Panc1 (cell line): ENCODE data around the gene SUN1. TPM values are rescaled to one million over a fixed set of nuclear protein-coding genes. Genes with fewer than 3 reads are reported as not detected.

Source experiments
- ATAC-seq: fragments of 200-7000 bp; cut with Tn5 transposase; 2 replicates; pipeline ENCODE4 v1.9.1; 2020; ENCODE audit warnings: mild to moderate bottlenecking, moderate library complexity
- BruUV-seq: library from RNA; stranded (reverse); fragments of 400-500 nt; replicated peaks from 2 replicates; lab custom pipeline; 2021; lab: Mats Ljungman, UMichigan
- CTCF ChIA-PET: fragments of 300-600 bp; sonication (Branson Sonifier 250); formaldehyde crosslinking; loops from one replicate; lab custom pipeline; 2022; ENCODE audit warnings: antibody characterized with exemption; lab: Charles Lee
- POLR2A ChIA-PET: fragments of 300-600 bp; sonication (Branson Sonifier 250); formaldehyde crosslinking; loops from one replicate; lab custom pipeline; 2022; ENCODE audit warnings: antibody characterized with exemption; lab: Charles Lee
- DNase-seq: peaks from one replicate; pipeline ENCODE4 v3.0.0-alpha.2; 2010; ENCODE audit warnings: low read depth, low spot score
- H3K27ac ChIP-seq: 2 replicates; pipeline ENCODE4 v1.5.1; 2011; ENCODE audit warnings: mild to moderate bottlenecking, low read length, inconsistent platforms
- H3K27me3 ChIP-seq: fragments of 200-500 bp; sonication (Bioruptor generic); 2 replicates; pipeline ENCODE4 v1.6.0; 2014; ENCODE audit warnings: low read length, inconsistent platforms; ENCODE audit not compliant: control insufficient read depth, insufficient read depth
- H3K36me3 ChIP-seq: fragments of 200-500 bp; sonication (Bioruptor generic); 2 replicates; pipeline ENCODE4 v1.5.1; 2014; ENCODE audit warnings: inconsistent platforms, mild to moderate bottlenecking, low read length, moderate library complexity; ENCODE audit not compliant: control insufficient read depth, insufficient read depth
- H3K4me1 ChIP-seq: 2 replicates; pipeline ENCODE4 v1.5.1; 2011; ENCODE audit warnings: inconsistent platforms, mild to moderate bottlenecking, low read length, moderate library complexity; ENCODE audit not compliant: control insufficient read depth, insufficient read depth
- H3K4me3 ChIP-seq, 2 experiments: 2 replicates each; pipeline ENCODE4 v1.5.1; 2011 to 2012; ENCODE audit warnings: low read depth in 2 of 2, low read length in 2 of 2, mild to moderate bottlenecking in 2 of 2, inconsistent platforms in 1 of 2, moderate library complexity in 1 of 2
- H3K9me3 ChIP-seq: fragments of 200-500 bp; sonication (Bioruptor generic); 2 replicates; pipeline ENCODE4 v1.5.1; 2014; ENCODE audit warnings: low read depth, mild to moderate bottlenecking, inconsistent platforms, low read length, moderate library complexity; ENCODE audit not compliant: control insufficient read depth, insufficient read depth
- POLR2AphosphoS5 ChIP-seq: IDR thresholded peaks from 2 replicates; pipeline ENCODE4 v1.6.1; 2012; ENCODE audit warnings: mild to moderate bottlenecking, low read depth, low read length, moderate library complexity
- SIN3A ChIP-seq: IDR thresholded peaks from 2 replicates; pipeline ENCODE4 v1.6.1; 2012; ENCODE audit warnings: low read depth, mild to moderate bottlenecking, low read length, moderate library complexity, borderline replicate concordance; ENCODE audit not compliant: insufficient read depth
- TCF7L2 ChIP-seq: IDR thresholded peaks from 2 replicates; pipeline ENCODE4 v1.6.1; 2011; ENCODE audit warnings: mild to moderate bottlenecking, low read depth, low read length, inconsistent platforms
- in situ Hi-C: cut with HindIII; loops from 2 replicates; pipeline ENCODE4 v1.10.0; 2016; ENCODE audit warnings: low sequenced_read_pairs, low pct_unique_long_range_greater_than_20kb
- intact Hi-C: fragments of 100-400 bp; cut with micrococcal nuclease; formaldehyde crosslinking; loops from one replicate; pipeline ENCODE4 v1.10.0; 2022; ENCODE audit not compliant: unreplicated experiment
- total RNA-seq: library from RNA; stranded (reverse); gene quantifications from one replicate; pipeline ENCODE4 v1.2.1, GENCODE V29; 2021; ENCODE audit not compliant: unreplicated experiment
- TF ChIP-seq, protein P1 (sequence below), 2 experiments: IDR thresholded peaks; 2 replicates each; pipeline ENCODE4 v1.6.1; 2011 to 2012; ENCODE audit warnings: low read depth in 2 of 2, control low read depth in 1 of 2, low read length in 1 of 2, mild to moderate bottlenecking in 1 of 2, moderate library complexity in 1 of 2; ENCODE audit not compliant: insufficient read depth in 1 of 2
- TF ChIP-seq, protein P2 (sequence below): fragments of 450-650 bp; IDR thresholded peaks from 2 replicates; pipeline ENCODE4 v1.5.1; 2017; ENCODE audit warnings: mild to moderate bottlenecking

SUN1 gene
- total RNA-seq, 1 experiment from 2014 or later: 244 TPM

DNA sequence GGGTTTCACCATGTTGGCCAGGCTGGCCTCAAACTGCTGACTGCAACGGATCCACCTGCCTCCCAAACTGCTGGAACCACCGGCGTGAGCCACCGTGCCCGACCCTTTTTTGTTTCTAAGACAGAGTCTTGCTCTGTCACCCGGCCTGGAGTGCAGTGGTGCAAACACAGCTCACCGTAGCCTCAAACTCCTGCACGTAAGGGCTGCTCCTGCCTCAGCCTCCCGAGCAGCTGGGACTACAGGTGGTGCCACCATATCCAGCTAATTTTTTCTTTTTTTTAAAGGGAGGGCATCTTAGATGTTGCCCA is 85.8 kb downstream of the SUN1 start:
- in situ Hi-C loops (no loop called here), intact Hi-C loops (no loop called here)
- Histone ChIP-seq H3K27ac (no peak overlapping the region), H3K4me1 (peaks cover 21% of the 10 kb centered on the region), H3K36me3 (no peaks in the 10 kb centered on the region), H3K27me3 (no peaks in the 10 kb centered on the region), H3K4me3 (no peak overlapping the region), H3K9me3 (no peaks in the 10 kb centered on the region)
- BruUV-seq: no TSS peak
- ATAC-seq (no peak), DNase-seq (no peak)
- ChIA-PET CTCF (no interaction called here), POLR2A (no interaction called here)
- TF ChIP-seq, protein P1, sequence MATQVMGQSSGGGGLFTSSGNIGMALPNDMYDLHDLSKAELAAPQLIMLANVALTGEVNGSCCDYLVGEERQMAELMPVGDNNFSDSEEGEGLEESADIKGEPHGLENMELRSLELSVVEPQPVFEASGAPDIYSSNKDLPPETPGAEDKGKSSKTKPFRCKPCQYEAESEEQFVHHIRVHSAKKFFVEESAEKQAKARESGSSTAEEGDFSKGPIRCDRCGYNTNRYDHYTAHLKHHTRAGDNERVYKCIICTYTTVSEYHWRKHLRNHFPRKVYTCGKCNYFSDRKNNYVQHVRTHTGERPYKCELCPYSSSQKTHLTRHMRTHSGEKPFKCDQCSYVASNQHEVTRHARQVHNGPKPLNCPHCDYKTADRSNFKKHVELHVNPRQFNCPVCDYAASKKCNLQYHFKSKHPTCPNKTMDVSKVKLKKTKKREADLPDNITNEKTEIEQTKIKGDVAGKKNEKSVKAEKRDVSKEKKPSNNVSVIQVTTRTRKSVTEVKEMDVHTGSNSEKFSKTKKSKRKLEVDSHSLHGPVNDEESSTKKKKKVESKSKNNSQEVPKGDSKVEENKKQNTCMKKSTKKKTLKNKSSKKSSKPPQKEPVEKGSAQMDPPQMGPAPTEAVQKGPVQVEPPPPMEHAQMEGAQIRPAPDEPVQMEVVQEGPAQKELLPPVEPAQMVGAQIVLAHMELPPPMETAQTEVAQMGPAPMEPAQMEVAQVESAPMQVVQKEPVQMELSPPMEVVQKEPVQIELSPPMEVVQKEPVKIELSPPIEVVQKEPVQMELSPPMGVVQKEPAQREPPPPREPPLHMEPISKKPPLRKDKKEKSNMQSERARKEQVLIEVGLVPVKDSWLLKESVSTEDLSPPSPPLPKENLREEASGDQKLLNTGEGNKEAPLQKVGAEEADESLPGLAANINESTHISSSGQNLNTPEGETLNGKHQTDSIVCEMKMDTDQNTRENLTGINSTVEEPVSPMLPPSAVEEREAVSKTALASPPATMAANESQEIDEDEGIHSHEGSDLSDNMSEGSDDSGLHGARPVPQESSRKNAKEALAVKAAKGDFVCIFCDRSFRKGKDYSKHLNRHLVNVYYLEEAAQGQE (IDR thresholded peaks at IDR 0.05; ENCODE audit: insufficient read depth in 1 of 2, low read depth in 2 of 2, low read length in 1 of 2): no peak
- TF ChIP-seq POLR2AphosphoS5 (no peak), TCF7L2 (no peak), SIN3A (no peak)
- TF ChIP-seq, protein P2, sequence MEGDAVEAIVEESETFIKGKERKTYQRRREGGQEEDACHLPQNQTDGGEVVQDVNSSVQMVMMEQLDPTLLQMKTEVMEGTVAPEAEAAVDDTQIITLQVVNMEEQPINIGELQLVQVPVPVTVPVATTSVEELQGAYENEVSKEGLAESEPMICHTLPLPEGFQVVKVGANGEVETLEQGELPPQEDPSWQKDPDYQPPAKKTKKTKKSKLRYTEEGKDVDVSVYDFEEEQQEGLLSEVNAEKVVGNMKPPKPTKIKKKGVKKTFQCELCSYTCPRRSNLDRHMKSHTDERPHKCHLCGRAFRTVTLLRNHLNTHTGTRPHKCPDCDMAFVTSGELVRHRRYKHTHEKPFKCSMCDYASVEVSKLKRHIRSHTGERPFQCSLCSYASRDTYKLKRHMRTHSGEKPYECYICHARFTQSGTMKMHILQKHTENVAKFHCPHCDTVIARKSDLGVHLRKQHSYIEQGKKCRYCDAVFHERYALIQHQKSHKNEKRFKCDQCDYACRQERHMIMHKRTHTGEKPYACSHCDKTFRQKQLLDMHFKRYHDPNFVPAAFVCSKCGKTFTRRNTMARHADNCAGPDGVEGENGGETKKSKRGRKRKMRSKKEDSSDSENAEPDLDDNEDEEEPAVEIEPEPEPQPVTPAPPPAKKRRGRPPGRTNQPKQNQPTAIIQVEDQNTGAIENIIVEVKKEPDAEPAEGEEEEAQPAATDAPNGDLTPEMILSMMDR: no peak

DNA sequence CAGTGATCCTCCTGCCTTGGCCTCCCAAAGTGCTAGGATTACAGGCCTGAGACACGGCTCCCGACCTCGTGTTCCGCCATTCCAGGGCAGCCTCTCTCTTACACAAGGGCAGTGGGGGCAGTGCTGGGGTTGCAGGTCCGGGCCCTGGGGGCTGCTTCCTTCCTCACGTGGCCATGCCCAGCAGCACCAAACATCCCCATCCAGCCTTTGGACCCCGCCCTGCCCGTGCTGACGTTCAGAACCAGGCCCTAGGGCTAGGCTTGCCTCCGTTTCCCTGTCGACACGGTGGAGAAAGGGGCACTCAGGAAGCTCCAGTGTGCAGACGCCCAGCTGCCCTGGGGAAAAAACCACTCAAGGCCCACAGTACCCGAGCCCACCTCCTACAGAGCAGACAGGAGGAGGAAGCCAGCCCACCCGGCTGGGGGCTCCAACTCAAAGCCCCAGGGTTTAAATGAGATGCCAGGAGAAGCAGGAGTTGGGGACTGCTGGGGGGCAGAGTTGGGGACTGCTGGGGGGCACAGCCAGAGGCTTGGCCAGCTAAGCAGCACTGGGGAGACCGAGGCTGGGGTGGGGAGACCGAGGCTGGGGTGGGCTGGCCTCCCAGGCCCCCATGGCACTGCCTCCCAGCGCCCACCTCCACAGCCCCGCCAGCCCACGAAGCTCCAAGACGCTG is 86.3 kb downstream of the SUN1 start:
- H3K27ac ChIP-seq: no peak overlapping the region
- DNase-seq (no peak), ATAC-seq (no peak)
- CTCF ChIA-PET: no interaction called here
- no peaks in the 10 kb centered on the region for H3K9me3 ChIP-seq
- H3K4me3 ChIP-seq: no peak overlapping the region
- no peaks in the 10 kb centered on the region for H3K27me3 ChIP-seq
- no TSS peak for BruUV-seq
- peaks cover 26% of the 10 kb centered on the region for H3K4me1 ChIP-seq
- TF ChIP-seq, protein P1 (IDR thresholded peaks at IDR 0.05; ENCODE audit: insufficient read depth in 1 of 2, low read depth in 2 of 2, low read length in 1 of 2): no peak
- TF ChIP-seq, protein P2: no peak
- TF ChIP-seq TCF7L2: no peak
- no peak for TF ChIP-seq SIN3A
- intact Hi-C loops: no loop called here
- H3K36me3 ChIP-seq: no peaks in the 10 kb centered on the region
- POLR2A ChIA-PET: no interaction called here
- in situ Hi-C loops: no loop called here
